ENCODE measurements around the gene CIT. TPM values are rescaled to one million over a fixed set of nuclear protein-coding genes. Genes with fewer than 3 reads are reported as not detected.

Gene CIT
- total RNA-seq, 1 donor from 2014 or later: 18.0 TPM

GRCh38 chr12:119840168-119840567 is 37.0 kb downstream of the CIT start:
- DNase-seq (no peak), ATAC-seq (no peak)
- Histone ChIP-seq H3K4me3 (no peak overlapping the region), H3K27ac (no peak overlapping the region), H3K27me3 (ENCODE audit: low read depth) (no peaks in the 10 kb centered on the region), H3K36me3 (no peaks in the 10 kb centered on the region), H3K9me3 (no peaks in the 10 kb centered on the region), H3K4me1 (no peaks in the 10 kb centered on the region)
- intact Hi-C loops (cut with DNase I): no loop called here
- TF ChIP-seq CTCF (IDR thresholded peaks at IDR 0.05): no peak

DNA sequence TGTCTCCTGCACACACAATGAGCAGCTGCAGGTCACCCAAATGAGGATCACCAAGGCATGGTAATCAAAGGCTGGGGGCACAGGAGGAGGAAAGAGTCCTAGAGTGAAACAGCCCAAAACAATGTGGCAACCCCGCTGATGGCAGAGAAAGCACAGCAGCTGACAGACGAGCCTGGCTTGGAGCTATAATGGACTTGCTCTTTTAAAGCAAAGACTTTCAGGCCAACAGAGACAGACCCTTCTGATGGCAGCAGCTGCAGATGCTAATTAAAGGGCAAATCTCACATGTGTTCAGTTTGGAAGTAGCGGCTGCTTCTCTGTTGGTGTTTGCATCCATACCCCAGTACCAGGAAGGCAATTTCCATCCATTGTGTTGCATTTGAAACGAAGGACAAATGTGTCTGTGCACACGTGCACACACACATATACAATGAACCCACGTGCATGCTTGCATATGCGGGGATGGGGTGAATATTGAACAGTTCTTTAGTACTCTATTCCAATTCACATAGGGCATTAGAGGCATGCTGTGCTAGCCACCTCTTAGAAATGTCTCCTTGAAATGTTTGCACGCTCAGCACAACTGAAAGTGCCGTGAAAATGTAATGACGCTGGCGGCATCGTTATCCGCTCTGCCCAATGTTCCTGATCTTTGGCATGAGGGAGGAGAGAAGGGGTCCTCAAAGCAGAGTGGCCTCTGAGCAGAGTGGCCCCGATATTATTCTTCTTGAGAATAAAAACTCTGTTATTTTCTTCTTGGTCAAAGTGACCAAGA is 38.1 kb downstream of the CIT start:
- H3K27ac ChIP-seq: no peak overlapping the region
- no peak for ATAC-seq
- DNase-seq: no peak
- H3K36me3 ChIP-seq: no peaks in the 10 kb centered on the region
- H3K4me3 ChIP-seq: no peak overlapping the region
- no peaks in the 10 kb centered on the region for H3K4me1 ChIP-seq
- intact Hi-C loops (cut with DNase I): no loop called here
- no peak for TF ChIP-seq CTCF (IDR thresholded peaks at IDR 0.05)
- H3K9me3 ChIP-seq: no peaks in the 10 kb centered on the region
- no peaks in the 10 kb centered on the region for H3K27me3 ChIP-seq (ENCODE audit: low read depth)

- DNase-seq (no peak), ATAC-seq (no peak)
- H3K27ac ChIP-seq: no peak overlapping the region
- no peaks in the 10 kb centered on the region for H3K36me3 ChIP-seq
- H3K27me3 ChIP-seq (ENCODE audit: low read depth): no peaks in the 10 kb centered on the region
- TF ChIP-seq CTCF (IDR thresholded peaks at IDR 0.05): no peak
- intact Hi-C loops (cut with DNase I): no loop called here
- no peaks in the 10 kb centered on the region for H3K4me1 ChIP-seq
- no peaks in the 10 kb centered on the region for H3K9me3 ChIP-seq
- no peak overlapping the region for H3K4me3 ChIP-seq
These were observed 40.3 kb downstream of the CIT start for GRCh38 chr12:119836781-119837180.

- no peak overlapping the region for H3K4me3 ChIP-seq
- no peak overlapping the region for H3K27ac ChIP-seq
- H3K27me3 ChIP-seq (ENCODE audit: low read depth): no peaks in the 10 kb centered on the region
- DNase-seq (no peak), ATAC-seq (no peak)
- H3K9me3 ChIP-seq: no peaks in the 10 kb centered on the region
- H3K36me3 ChIP-seq: no peaks in the 10 kb centered on the region
- no peak for TF ChIP-seq CTCF (IDR thresholded peaks at IDR 0.05)
- intact Hi-C loops (cut with DNase I): no loop called here
- no peaks in the 10 kb centered on the region for H3K4me1 ChIP-seq
These were observed 42.1 kb downstream of the CIT start for GRCh38 chr12:119835068-119835467.

DNA sequence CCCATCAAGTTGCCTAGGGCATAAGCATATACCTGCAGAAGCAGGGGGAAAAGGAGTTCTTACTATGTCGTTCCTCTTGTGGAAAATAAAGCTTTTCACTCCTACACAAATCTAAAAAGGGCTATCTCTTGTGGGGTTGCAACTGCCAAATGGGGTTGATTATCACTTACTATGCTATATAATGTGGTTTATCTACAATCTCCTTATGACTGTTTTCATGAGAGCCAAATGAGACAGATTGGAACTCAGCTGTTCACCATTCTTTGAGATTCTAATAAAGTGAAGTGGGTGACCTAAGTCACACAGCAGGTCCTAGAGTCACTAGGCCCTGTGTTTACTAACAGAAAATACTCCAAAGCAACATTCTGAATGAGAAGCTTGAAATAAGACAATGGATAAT is 47.7 kb downstream of the CIT start:
- Histone ChIP-seq H3K4me3 (no peak overlapping the region), H3K27ac (no peak overlapping the region), H3K4me1 (no peaks in the 10 kb centered on the region), H3K9me3 (no peaks in the 10 kb centered on the region), H3K27me3 (ENCODE audit: low read depth) (no peaks in the 10 kb centered on the region), H3K36me3 (no peaks in the 10 kb centered on the region)
- intact Hi-C loops (cut with DNase I): no loop called here
- DNase-seq (no peak), ATAC-seq (no peak)
- no peak for TF ChIP-seq CTCF (IDR thresholded peaks at IDR 0.05)

Data from lower lobe of right lung (tissue), 2 donors.